Mesothelial cell of epicardium (in vitro differentiated cells): ENCODE measurements around the gene CD84. TPM values are rescaled to one million over a fixed set of nuclear protein-coding genes. Genes with fewer than 3 reads are reported as not detected.

Experiments used
- DNase-seq, 2 experiments: peaks; one replicate each; pipeline ENCODE4 v3.0.0; 2021; ENCODE audit warnings: low spot score in 2 of 2; ENCODE audit not compliant: unreplicated experiment in 2 of 2
- H3K27ac Mint-ChIP-seq: 2 replicates; pipeline ENCODE4 v1.8.0; 2021; ENCODE audit warnings: mixed read lengths
- H3K27me3 Mint-ChIP-seq: 2 replicates; pipeline ENCODE4 v1.8.0; 2021; ENCODE audit warnings: low read depth, mixed read lengths
- H3K36me3 Mint-ChIP-seq: 2 replicates; pipeline ENCODE4 v1.8.0; 2021; ENCODE audit warnings: mixed read lengths
- H3K4me1 Mint-ChIP-seq: 2 replicates; pipeline ENCODE4 v1.8.0; 2021; ENCODE audit warnings: mixed read lengths
- H3K4me3 Mint-ChIP-seq: 2 replicates; pipeline ENCODE4 v1.8.0; 2021; ENCODE audit warnings: mild to moderate bottlenecking, moderate library complexity, mixed read lengths
- H3K9me3 Mint-ChIP-seq: 2 replicates; pipeline ENCODE4 v1.8.0; 2021; ENCODE audit warnings: mixed read lengths
- CTCF ChIP-seq: fragments of 200-600 bp; sonication (generic); IDR thresholded peaks from one replicate; pipeline ENCODE4 v1.5.0; 2021; ENCODE audit warnings: antibody characterized with exemption; ENCODE audit not compliant: unreplicated experiment
- total RNA-seq: library from RNA; stranded (reverse); gene quantifications from 3 replicates; pipeline ENCODE4 v1.2.1, GENCODE V29; 2021

CD84 gene
- total RNA-seq, 1 donor from 2014 or later = not detected

- no peak overlapping the region for H3K4me3 Mint-ChIP-seq
Measured at GRCh38 chr1:160605792-160606479, 26.6 kb upstream of the CD84 start.

GRCh38 chr1:160605205-160605604 lies 25.9 kb upstream of the CD84 start:
- DNase-seq = no peak
- Mint-ChIP-seq H3K9me3 (peaks cover 42% of the 10 kb centered on the region), H3K27me3 (peaks cover 13% of the 10 kb centered on the region), H3K4me3 (no peak overlapping the region), H3K4me1 (no peaks in the 10 kb centered on the region), H3K36me3 (no peaks in the 10 kb centered on the region), H3K27ac (no peak overlapping the region)
- no peak for TF ChIP-seq CTCF

More at GRCh38 chr1:160605792-160606479, 26.6 kb upstream of the CD84 start:
- Mint-ChIP-seq H3K4me1 (no peaks in the 10 kb centered on the region), H3K9me3 (peaks cover 36% of the 10 kb centered on the region), H3K27me3 (peaks cover 18% of the 10 kb centered on the region), H3K36me3 (no peaks in the 10 kb centered on the region), H3K27ac (no peak overlapping the region)
- DNase-seq = no peak
- no peak for TF ChIP-seq CTCF

GRCh38 chr1:160597705-160598104 lies 18.4 kb upstream of the CD84 start:
- no peak overlapping the region for H3K27ac Mint-ChIP-seq
- DNase-seq = no peak
- TF ChIP-seq CTCF = no peak
- H3K9me3 Mint-ChIP-seq = peaks cover 55% of the 10 kb centered on the region
- H3K27me3 Mint-ChIP-seq = peaks cover 5% of the 10 kb centered on the region
- H3K36me3 Mint-ChIP-seq = peaks cover 2% of the 10 kb centered on the region
- H3K4me1 Mint-ChIP-seq = no peaks in the 10 kb centered on the region
- no peak overlapping the region for H3K4me3 Mint-ChIP-seq

GRCh38 chr1:160597051-160597450 lies 17.8 kb upstream of the CD84 start:
- no peak overlapping the region for H3K4me3 Mint-ChIP-seq
- H3K27ac Mint-ChIP-seq = no peak overlapping the region
- no peaks in the 10 kb centered on the region for H3K4me1 Mint-ChIP-seq
- peaks cover 5% of the 10 kb centered on the region for H3K27me3 Mint-ChIP-seq
- peaks cover 2% of the 10 kb centered on the region for H3K36me3 Mint-ChIP-seq
- no peak for DNase-seq
- no peak for TF ChIP-seq CTCF
- H3K9me3 Mint-ChIP-seq = peaks cover 58% of the 10 kb centered on the region

GRCh38 chr1:160590488-160590887 lies 11.2 kb upstream of the CD84 start:
- Mint-ChIP-seq H3K36me3 (peaks cover 2% of the 10 kb centered on the region), H3K27me3 (peaks cover 5% of the 10 kb centered on the region), H3K4me3 (no peak overlapping the region), H3K4me1 (no peaks in the 10 kb centered on the region), H3K9me3 (peaks cover 24% of the 10 kb centered on the region), H3K27ac (no peak overlapping the region)
- DNase-seq = no peak
- no peak for TF ChIP-seq CTCF

GRCh38 chr1:160588468-160588867 lies 9.2 kb upstream of the CD84 start:
- TF ChIP-seq CTCF = no peak
- Mint-ChIP-seq H3K27me3 (peaks cover 1% of the 10 kb centered on the region), H3K4me3 (no peak overlapping the region), H3K9me3 (peaks cover 19% of the 10 kb centered on the region), H3K27ac (no peak overlapping the region), H3K4me1 (no peaks in the 10 kb centered on the region), H3K36me3 (peaks cover 2% of the 10 kb centered on the region)
- no peak for DNase-seq
